ENCODE results near the gene GSK3B.
"Not testable (repeated sequence)": the region's sequence is repeated elsewhere in the genome, so short reads cannot be mapped to it uniquely, and the experiment has no call there.

The GSK3B gene

GRCh38 chr3:119924111-119925094 is 169.8 kb downstream of the GSK3B start:
- no peak for DNase-seq

GRCh38 chr3:119918992-119919933 is 175.0 kb downstream of the GSK3B start:
- DNase-seq: no peak

GRCh38 chr3:119913021-119913420 is 181.2 kb downstream of the GSK3B start:
- DNase-seq: no peak

- no peak for DNase-seq
Measured at GRCh38 chr3:119912220-119912619, 182.0 kb downstream of the GSK3B start.

- no peak for DNase-seq
Measured at GRCh38 chr3:119911748-119912147, 182.5 kb downstream of the GSK3B start.

- DNase-seq: no peak
Measured at GRCh38 chr3:119902061-119902460, 192.2 kb downstream of the GSK3B start.

GRCh38 chr3:119901148-119901547 is 193.1 kb downstream of the GSK3B start:
- no peak for DNase-seq

- no peak for DNase-seq
Measured at GRCh38 chr3:119899192-119899511, 195.1 kb downstream of the GSK3B start.

- DNase-seq: no peak
Measured at GRCh38 chr3:119898478-119899191, 195.6 kb downstream of the GSK3B start.

GRCh38 chr3:119894195-119894594 is 200.1 kb downstream of the GSK3B start:
- DNase-seq: no peak

- DNase-seq: no peak
Measured at GRCh38 chr3:119893769-119894168, 200.5 kb downstream of the GSK3B start.

GRCh38 chr3:119891944-119892721 is 202.1 kb downstream of the GSK3B start:
- DNase-seq: no peak

GRCh38 chr3:119888681-119889080 is 205.6 kb downstream of the GSK3B start:
- not testable (repeated sequence) for DNase-seq

GRCh38 chr3:119885746-119886530 is 208.3 kb downstream of the GSK3B start:
- no peak for DNase-seq

- DNase-seq: no peak
Measured at GRCh38 chr3:119884161-119884557, 210.1 kb downstream of the GSK3B start.

GRCh38 chr3:119883461-119884160 is 210.6 kb downstream of the GSK3B start:
- no peak for DNase-seq

- no peak for DNase-seq
Measured at GRCh38 chr3:119880966-119881365, 213.3 kb downstream of the GSK3B start.

- no peak for DNase-seq
Measured at GRCh38 chr3:119873646-119874045, 220.6 kb downstream of the GSK3B start.

- no peak for DNase-seq
Measured at GRCh38 chr3:119872773-119873172, 221.5 kb downstream of the GSK3B start.

- DNase-seq: no peak
Measured at GRCh38 chr3:119871571-119871970, 222.7 kb downstream of the GSK3B start.

GRCh38 chr3:119870512-119870911 is 223.7 kb downstream of the GSK3B start:
- no peak for DNase-seq

Data from activated CD8-positive, alpha-beta memory T cell treated with anti-CD3 and anti-CD28 coated beads for 24 hours (primary cell).